ENCODE measurements around the gene FBXL7. TPM values are rescaled to one million over a fixed set of nuclear protein-coding genes. Genes with fewer than 3 reads are reported as not detected.

Gene FBXL7
- total and polyA plus RNA-seq, 2 of the 8 experiments (the other 6 are each of a cell fraction or from before 2014, with no cell fraction given), result 17.7 to 17.8 TPM

DNA sequence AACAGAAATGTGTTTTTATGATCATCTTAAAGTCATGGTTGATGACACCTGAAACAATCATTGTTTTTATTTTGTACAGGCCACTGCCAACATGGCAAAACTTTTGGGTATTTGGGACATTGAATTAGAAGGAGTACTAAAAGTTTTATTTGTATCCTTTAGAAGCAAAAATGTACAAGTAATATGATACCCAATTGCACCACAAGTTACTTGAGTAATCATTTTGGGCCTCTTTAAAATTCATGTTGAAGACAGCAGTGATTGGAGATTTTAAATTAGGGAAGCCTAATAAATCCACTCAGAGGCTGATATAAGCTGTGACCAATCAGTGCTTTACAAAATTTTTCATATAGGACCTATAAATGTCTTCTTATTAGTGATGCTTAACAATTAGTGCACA, 466.7 kb downstream of the FBXL7 start:
- no peaks in the 10 kb centered on the region for H3K36me3 ChIP-seq (ENCODE audit: control insufficient read depth in 2 of 4, insufficient read depth in 4 of 4, low read length in 3 of 4)
- H4K20me1 ChIP-seq (replicated peaks in 1 of 2; ENCODE audit: control insufficient read depth in 1 of 2, insufficient read depth in 2 of 2, low read length in 2 of 2), result no peaks in the 10 kb centered on the region
- no peak overlapping the region for H3K4me3 ChIP-seq (ENCODE audit: extremely low read depth in 1 of 4, insufficient read depth in 2 of 4, low read depth in 3 of 4, low read length in 4 of 4)
- no peaks in the 10 kb centered on the region for H3K79me2 ChIP-seq (ENCODE audit: control insufficient read depth in 1 of 2, insufficient read depth in 2 of 2, low read length in 2 of 2)
- no peak overlapping the region for H2AFZ ChIP-seq (ENCODE audit: low read length)
- no peak overlapping the region for H3K23ac ChIP-seq (ENCODE audit: insufficient read length)
- no peak overlapping the region for H2BK20ac ChIP-seq (ENCODE audit: low read length)
- H2AK5ac ChIP-seq (ENCODE audit: low read depth, low read length), result no peak overlapping the region
- no peak overlapping the region for H4K8ac ChIP-seq (ENCODE audit: extremely low read depth, insufficient read depth, low read length)
- CTCF ChIA-PET (ENCODE audit: partially characterized antibody), result no interaction called here
- H4K91ac ChIP-seq (replicated peaks; ENCODE audit: insufficient read length, low read length), result no peak overlapping the region
- H3K23me2 ChIP-seq (ENCODE audit: low read depth, low read length), result no peaks in the 10 kb centered on the region
- H2BK120ac ChIP-seq (replicated peaks; ENCODE audit: low read depth, low read length), result no peak overlapping the region
- H3K9me3 ChIP-seq (ENCODE audit: insufficient read depth in 2 of 2, low read depth in 1 of 2, low read length in 1 of 2), result no peaks in the 10 kb centered on the region
- H4K5ac ChIP-seq (ENCODE audit: insufficient read length, low read depth, low read length), result no peak overlapping the region
- H3K27me3 ChIP-seq (replicated peaks in 1 of 4; ENCODE audit: control insufficient read depth in 3 of 4, extremely low read depth in 1 of 4, insufficient read depth in 3 of 4, low read length in 3 of 4), result no peaks in the 10 kb centered on the region
- H3K14ac ChIP-seq (ENCODE audit: insufficient read length), result no peak overlapping the region
- no peak overlapping the region for H3K4me2 ChIP-seq (ENCODE audit: insufficient read depth in 1 of 2, low read depth in 2 of 2, low read length in 2 of 2)
- H3K18ac ChIP-seq (ENCODE audit: extremely low read depth, low read length), result no peak overlapping the region
- POLR2A ChIA-PET (ENCODE audit: partially characterized antibody), result no interaction called here
- DNase-seq (ENCODE audit: low read depth in 1 of 2, low spot score in 2 of 2), result no peak
- no peak overlapping the region for H3K27ac ChIP-seq (ENCODE audit: low read depth, low read length)
- no peak overlapping the region for H3K4ac ChIP-seq (replicated peaks; ENCODE audit: insufficient read length, low read depth, low read length)
- no peak overlapping the region for H2BK15ac ChIP-seq (ENCODE audit: low read length)
- no peaks in the 10 kb centered on the region for H3K79me1 ChIP-seq (ENCODE audit: low read depth, low read length)
- no peak overlapping the region for H3K56ac ChIP-seq (replicated peaks; ENCODE audit: insufficient read length, low read depth, low read length)
- H2BK12ac ChIP-seq (ENCODE audit: low read depth, low read length), result no peak overlapping the region
- FAIRE-seq, result no peak
- no peak overlapping the region for H2BK5ac ChIP-seq (ENCODE audit: low read depth, low read length)
- no peaks in the 10 kb centered on the region for H3K4me1 ChIP-seq (replicated peaks in 1 of 4; ENCODE audit: control insufficient read depth in 3 of 4, insufficient read depth in 4 of 4, low read length in 3 of 4)
- H3K9ac ChIP-seq (replicated peaks in 1 of 4; ENCODE audit: extremely low read depth in 1 of 4, low read depth in 3 of 4, low read length in 3 of 4), result no peak overlapping the region
- TF ChIP-seq BRCA1 (IDR thresholded peaks at IDR 0.05; ENCODE audit: low read depth, low read length) (no peak), RXRA (IDR thresholded peaks at IDR 0.05; ENCODE audit: insufficient read depth, low read depth, low read length) (no peak), GTF2F1 (IDR thresholded peaks at IDR 0.05; ENCODE audit: borderline replicate concordance, low read depth, low read length) (no peak), BACH1 (IDR thresholded peaks at IDR 0.05; ENCODE audit: low read length) (no peak), JUND (IDR thresholded peaks at IDR 0.05; ENCODE audit: low read length) (no peak), FOSL1 (IDR thresholded peaks at IDR 0.05; ENCODE audit: insufficient read depth, low read depth, low read length) (no peak), SP1 (IDR thresholded peaks at IDR 0.05; ENCODE audit: low read depth, low read length) (no peak), TAF1 (IDR thresholded peaks at IDR 0.05; ENCODE audit: low read depth, low read length) (no peak), TCF12 (IDR thresholded peaks at IDR 0.05; ENCODE audit: low read depth, low read length) (no peak), BCL11A (IDR thresholded peaks at IDR 0.05; ENCODE audit: low read depth in 2 of 2, low read length in 2 of 2) (no peak), CBX5 (IDR thresholded peaks at IDR 0.05; ENCODE audit: low read depth, low read length) (no peak), SAP30 (IDR thresholded peaks at IDR 0.05; ENCODE audit: insufficient read depth, insufficient replicate concordance, low read length) (no peak), SIRT6 (IDR thresholded peaks at IDR 0.05; ENCODE audit: low read length) (no peak), EZH2 (IDR thresholded peaks at IDR 0.05; ENCODE audit: low read depth, low read length, severe bottlenecking) (no peak)
- TF ChIP-seq, protein P1, sequence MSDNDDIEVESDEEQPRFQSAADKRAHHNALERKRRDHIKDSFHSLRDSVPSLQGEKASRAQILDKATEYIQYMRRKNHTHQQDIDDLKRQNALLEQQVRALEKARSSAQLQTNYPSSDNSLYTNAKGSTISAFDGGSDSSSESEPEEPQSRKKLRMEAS (IDR thresholded peaks at IDR 0.05), result no peak

Data from H1 (cell line).